Left forelimb (tissue), 1 donor: ENCODE measurements around the gene SOX6.

Source experiments
- DNase-seq: peaks from one replicate; pipeline ENCODE4 v3.0.0-alpha.2; 2018; ENCODE audit warnings: low spot score

The SOX6 gene

GRCh38 chr11:15958910-15959309, 397.4 kb downstream of the SOX6 start:
- no peak for DNase-seq

- no peak for DNase-seq
Observed at GRCh38 chr11:15957234-15957633, 399.1 kb downstream of the SOX6 start.

- DNase-seq = no peak
Observed at GRCh38 chr11:15956302-15956701, 400.0 kb downstream of the SOX6 start.

GRCh38 chr11:15955595-15955994, 400.8 kb downstream of the SOX6 start:
- DNase-seq = no peak

GRCh38 chr11:15947681-15948648, 408.4 kb downstream of the SOX6 start:
- no peak for DNase-seq

- no peak for DNase-seq
Observed at GRCh38 chr11:15945726-15946125, 410.6 kb downstream of the SOX6 start.

GRCh38 chr11:15944460-15944859, 411.9 kb downstream of the SOX6 start:
- peak; percentile 44 for DNase-seq

GRCh38 chr11:15943418-15944197, 412.7 kb downstream of the SOX6 start:
- peak; percentile 59 for DNase-seq

- peak; percentile 47 for DNase-seq
Observed at GRCh38 chr11:15942936-15943335, 413.4 kb downstream of the SOX6 start.

GRCh38 chr11:15942126-15942525, 414.2 kb downstream of the SOX6 start:
- no peak for DNase-seq

GRCh38 chr11:15941206-15941770, 415.1 kb downstream of the SOX6 start:
- DNase-seq = peak; percentile 86

- DNase-seq = no peak
Observed at GRCh38 chr11:15940462-15941205, 415.7 kb downstream of the SOX6 start.

- DNase-seq = no peak
Observed at GRCh38 chr11:15938983-15939382, 417.4 kb downstream of the SOX6 start.

- DNase-seq = no peak
Observed at GRCh38 chr11:15938121-15938611, 418.2 kb downstream of the SOX6 start.

GRCh38 chr11:15937601-15938120, 418.7 kb downstream of the SOX6 start:
- DNase-seq = no peak

GRCh38 chr11:15936011-15936410, 420.3 kb downstream of the SOX6 start:
- no peak for DNase-seq

GRCh38 chr11:15935373-15935772, 421.0 kb downstream of the SOX6 start:
- DNase-seq = no peak

GRCh38 chr11:15933886-15934625, 422.3 kb downstream of the SOX6 start:
- no peak for DNase-seq

- no peak for DNase-seq
Observed at GRCh38 chr11:15932417-15932816, 423.9 kb downstream of the SOX6 start.

GRCh38 chr11:15931497-15931896, 424.8 kb downstream of the SOX6 start:
- DNase-seq = no peak
